NT2/D1 (cell line): ENCODE measurements around the gene GALNT6.

Experiments
- YY1 ChIP-seq: IDR thresholded peaks from 2 replicates; pipeline ENCODE4 v1.6.1; 2011; ENCODE audit not compliant: insufficient read length, insufficient read depth
- ZNF274 ChIP-seq: IDR thresholded peaks from 2 replicates; pipeline ENCODE4 v1.6.1; 2011; ENCODE audit warnings: mild to moderate bottlenecking, low read depth, low read length

DNA sequence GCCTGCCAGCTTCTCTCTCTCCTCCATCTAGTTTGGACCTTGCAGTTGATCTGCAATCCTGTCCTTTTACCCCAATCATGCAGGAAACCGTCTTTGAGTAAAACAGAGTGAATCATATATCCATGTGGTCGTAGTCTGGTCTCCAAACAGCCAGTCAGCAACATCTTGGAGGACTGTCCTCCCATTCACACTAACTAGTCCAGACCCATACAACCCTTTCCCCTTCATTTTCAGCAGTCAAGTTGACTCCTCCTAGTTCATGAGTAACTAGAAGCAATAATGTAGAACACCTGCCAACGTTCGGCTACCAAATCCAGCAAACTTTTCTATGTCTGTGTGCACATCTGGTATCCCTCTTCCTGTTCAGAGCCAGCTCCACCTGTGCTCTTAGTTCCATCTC lies 56.4 kb downstream of the GALNT6 start:
- TF ChIP-seq ZNF274 (no peak), YY1 (no peak)
